GM18508 (cell line): Measurements from ENCODE around the gene ACSM6.
"Not testable (repeated sequence)": the region's sequence is repeated elsewhere in the genome, so short reads cannot be mapped to it uniquely, and the experiment has no call there.

Experiments used
- ATAC-seq: cut with Tn5 transposase; IDR thresholded peaks from one replicate; pipeline ENCODE4 v1.9.1; 2021; ENCODE audit warnings: moderate number of reproducible peaks; ENCODE audit not compliant: insufficient read depth, unreplicated experiment

The ACSM6 gene

DNA sequence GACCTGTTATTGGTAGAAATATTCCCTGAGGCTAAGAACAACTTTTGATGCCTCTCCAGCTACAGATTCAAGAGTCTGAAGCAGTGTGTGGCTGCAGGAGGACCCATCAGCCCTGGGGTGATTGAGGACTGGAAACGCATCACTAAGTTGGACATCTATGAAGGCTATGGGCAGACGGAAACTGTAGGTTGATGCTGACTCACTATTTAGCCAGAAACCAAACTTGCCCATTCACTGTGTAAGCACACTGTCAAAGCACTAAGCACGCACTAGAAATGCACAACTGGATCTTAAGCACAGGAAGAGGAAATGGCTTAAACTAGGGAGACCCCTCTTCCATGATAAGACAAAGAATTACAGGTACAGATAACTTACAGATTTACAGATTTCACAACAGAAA is 20.8 kb downstream of the ACSM6 start:
- peak; percentile 66 for ATAC-seq

DNA sequence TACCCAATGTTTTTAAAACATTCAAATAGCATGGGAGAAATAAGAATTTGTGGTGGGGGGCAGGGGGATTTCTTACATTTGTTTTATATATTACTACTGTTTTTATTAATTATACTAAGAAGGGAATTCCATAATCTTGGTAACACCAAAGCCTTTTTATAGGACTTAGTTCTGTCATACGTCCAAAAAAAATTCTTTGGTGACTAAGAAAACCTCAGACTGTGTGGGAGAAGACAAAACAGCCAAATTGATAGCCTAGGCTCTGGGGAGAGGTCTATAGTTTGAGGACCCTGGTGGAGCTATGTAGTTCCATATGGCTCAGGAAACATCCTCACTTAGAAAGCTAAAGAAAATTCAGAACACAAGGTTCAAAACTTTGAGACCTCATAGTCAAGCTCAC is 23.4 kb downstream of the ACSM6 start:
- ATAC-seq: no peak

DNA sequence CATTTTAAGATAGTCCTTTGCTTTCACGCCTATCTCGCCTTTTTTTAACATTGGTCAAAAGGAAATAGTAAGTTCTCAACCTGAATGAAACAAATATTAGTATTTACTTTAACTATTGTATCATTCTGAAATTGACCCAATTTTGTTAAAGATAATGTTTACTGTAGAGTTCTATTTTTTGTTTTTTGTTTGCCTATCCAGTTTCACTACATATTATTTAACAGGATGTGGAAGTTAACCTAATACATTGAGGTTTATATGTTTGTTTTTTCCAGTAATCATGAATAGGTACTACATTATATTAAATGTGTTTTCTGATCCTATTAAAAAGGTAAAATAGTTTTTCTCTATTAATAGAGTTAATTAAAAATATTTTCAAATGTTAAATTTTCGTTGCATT is 26.5 kb downstream of the ACSM6 start:
- no peak for ATAC-seq

DNA sequence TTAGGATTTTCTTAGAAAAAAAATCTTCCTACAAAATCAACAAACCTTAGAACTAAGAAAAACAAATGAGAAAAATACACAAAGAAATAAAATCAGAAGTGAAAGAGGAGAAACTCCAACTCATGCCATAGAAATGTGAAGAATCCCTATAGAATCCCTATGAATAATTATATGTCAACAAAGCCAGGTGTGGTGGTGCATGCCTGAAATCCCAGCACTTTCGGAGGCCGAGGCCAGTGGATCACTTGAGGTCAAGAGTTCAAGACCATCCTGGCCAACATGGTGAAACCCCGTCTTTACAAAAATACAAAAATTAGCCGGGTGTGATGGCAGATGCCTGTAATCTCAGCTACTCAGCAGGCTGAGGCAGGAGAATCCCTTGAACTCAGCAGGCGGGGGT is 27.1 kb downstream of the ACSM6 start:
- no peak for ATAC-seq

DNA sequence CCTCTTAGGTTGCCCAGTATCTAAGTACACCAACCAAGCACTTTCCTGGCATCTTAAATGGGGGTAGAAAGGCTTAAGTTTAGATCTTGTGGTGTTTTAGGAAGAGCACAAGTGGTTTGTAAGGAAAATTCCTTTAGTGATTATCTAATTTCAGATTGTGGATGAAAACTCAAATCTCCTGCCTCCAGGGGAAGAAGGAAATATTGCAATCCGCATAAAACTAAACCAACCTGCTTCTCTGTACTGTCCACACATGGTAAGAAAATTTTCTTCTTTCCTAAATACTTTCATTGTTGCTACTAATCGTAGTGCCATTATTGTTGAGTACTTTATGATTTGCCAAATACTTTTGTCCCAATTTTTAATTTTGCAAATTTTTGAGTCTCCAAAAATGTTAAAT is 31.1 kb downstream of the ACSM6 start:
- no peak for ATAC-seq

DNA sequence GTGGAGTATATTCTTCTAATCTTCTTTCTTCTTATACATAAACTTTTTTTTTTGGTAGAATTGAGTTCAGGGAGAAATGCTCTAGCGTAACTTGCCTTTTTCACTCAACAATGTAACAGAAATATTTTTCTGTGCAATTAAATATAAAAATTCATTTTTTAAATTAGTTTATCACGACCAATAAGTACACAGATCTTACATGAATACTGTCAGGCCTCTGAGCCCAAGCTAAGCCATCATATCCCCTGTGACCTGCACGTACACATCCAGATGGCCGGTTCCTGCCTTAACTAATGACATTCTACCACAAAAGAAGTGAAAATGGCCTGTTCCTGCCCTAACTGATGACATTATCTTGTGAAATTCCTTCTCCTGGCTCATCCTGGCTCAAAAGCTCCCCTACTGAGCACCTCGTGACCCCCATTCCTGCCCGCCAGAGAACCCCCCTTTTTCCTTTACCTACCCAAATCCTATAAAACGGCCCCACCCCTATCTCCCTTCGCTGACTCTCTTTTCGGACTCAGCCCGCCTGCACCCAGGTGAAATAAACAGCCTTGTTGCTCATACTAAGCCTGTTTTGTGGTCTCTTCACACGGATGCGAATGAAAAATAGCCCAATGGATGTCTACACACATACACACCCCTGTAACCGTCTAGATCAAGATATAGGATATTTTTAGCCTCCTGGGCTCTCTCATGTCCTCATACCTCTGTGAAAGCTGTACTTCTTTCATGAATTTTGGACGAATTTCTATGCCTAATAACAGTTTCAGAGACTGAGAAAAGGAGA is 35.1 kb downstream of the ACSM6 start:
- ATAC-seq: not testable (repeated sequence)

DNA sequence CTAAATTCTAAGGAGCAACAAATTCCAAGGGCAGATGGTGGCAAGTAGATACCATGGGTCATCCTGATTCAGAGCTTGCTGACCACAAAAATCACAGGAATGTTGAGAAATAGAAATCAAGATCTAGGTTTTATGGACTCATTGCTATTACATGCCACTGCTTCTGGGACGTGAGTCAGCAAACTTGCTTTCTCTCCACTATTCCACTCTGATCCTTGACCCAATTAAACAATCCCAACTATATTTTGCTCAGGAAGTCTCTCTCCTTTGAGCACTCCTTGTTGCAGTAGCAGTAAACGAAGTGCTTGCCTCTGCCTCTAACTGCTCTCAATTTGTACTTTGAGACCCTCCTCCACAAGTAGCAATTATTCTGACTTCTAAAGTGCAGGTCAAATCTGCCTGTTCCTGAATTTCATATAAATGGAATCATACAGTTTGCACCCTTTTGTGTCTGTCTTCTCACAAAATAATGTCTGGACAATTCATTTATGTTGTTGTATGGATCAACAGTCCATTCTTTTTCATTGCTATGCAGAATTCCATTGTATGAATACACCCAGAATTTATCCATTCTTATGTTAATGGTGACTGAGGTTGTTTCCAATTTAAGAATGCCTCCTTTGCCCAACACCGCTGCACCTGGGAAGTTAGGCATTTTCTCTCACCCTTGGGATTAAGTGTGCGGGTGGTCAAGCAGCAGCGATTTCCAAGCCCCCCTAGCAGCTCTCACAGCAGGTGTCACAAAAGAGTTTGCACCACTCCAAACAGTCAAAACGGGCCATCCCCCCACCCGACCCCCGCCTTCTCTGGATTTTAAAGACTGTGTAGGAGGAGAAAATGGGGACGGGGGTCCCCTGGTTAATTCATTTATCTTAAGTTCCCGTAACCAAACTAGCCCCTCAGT is 35.9 kb downstream of the ACSM6 start:
- ATAC-seq: no peak

DNA sequence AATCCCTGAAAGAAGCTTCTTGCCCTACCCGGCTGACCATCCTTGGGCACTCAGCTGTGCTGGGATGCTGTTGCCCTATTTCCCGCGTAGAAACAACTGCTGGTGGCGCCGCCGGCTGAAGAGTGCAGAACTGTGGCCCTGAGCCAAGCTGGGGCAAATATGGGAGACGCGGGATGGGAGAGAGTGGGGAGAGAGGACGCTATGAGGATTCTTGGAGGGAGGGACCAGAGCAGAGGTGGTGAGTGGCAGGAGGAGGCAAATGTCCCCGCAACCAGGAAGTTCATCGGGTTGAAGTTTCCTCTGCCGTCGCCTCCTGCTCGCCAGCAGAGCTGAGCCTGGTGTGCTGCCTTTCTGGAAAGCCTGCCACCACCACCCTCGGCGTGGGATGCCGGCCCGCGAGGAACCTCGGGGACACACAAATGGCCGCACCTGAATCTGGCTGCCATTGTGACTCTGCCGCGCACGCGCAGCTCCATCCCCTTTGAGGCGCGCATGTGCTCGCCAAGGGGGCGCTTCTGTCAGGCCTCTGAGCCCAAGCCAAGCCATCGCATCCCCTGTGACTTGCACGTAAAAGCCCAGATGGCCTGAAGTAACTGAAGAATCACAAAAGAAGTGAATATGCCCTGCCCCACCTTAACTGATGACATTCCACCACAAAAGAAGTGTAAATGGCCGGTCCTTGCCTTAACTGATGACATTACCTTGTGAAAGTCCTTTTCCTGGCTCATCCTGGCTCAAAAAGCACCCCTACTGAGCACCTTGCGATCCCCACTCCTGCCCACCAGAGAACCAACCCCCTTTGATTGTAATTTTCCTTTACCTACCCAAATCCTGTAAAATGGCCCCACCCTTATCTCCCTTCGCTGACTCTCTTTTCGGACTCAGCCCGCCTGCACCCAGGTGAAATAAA is 36.9 kb downstream of the ACSM6 start:
- not testable (repeated sequence) for ATAC-seq

DNA sequence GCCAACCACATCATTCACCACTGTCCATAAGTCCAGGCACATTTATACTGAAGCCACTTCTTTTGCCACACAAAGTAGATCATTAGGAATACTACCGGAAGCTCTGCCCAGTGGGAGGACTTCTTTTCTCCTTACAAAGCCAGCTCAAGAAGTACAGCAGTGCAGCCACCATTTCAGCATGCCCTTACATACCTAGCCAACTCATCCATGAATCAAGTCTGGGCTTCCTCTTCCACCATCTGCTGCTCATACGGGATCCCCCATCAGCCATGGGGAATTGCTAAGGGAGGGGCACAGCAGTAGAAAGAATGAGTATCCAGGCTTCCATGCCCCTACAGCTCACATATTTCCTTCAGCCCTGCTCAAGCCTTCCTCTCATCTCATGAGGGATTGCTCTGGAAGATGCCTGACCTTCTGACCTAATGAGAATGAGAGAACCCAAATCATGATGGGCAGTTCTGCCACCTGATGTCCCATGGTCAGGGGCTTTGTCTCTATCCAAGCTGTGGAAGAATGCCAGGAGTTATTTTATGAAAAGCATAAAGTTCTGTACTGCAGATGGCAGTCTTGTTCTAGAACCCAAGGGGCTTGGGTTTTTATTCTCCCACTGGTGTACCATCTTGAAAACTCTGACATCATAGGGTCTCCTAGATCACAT is 39.5 kb downstream of the ACSM6 start:
- no peak for ATAC-seq

DNA sequence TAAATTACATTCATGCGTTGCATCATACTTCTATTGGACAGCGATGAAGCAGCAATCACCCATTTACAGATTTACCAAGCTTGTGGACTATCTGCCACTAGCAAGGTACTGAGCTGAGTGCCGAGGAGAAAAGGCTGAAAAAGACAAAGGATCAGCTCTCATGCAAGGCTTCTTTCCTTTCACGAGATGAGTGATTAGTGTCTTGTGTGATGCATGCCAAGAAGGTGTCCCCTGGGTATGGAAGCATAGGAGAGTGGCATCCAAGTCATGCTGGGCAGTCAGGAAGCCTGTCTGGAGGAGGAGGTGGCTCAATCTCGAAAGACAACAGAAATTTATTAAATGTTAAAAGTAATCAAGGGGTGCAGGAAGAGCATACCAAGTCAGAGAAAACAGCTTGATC is 40.9 kb downstream of the ACSM6 start:
- no peak for ATAC-seq

DNA sequence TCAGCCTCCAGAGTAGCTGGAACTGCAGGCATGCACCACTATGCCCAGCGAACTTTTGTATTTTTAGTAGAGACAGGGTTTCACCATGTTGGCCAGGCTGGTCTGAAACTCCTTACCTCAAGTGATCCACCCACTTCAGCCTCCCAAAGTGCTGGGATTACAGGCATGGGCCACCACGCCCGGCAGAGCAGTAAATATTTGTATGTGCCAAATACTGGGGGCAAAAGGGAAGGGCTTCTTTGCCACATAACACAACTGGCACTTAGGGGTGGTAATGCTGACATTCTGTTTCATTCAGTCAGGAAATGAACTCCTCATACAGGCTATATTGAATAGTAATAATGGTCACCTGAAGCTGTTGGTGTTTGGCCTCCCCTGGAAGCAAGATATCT is 41.6 kb downstream of the ACSM6 start:
- no peak for ATAC-seq

DNA sequence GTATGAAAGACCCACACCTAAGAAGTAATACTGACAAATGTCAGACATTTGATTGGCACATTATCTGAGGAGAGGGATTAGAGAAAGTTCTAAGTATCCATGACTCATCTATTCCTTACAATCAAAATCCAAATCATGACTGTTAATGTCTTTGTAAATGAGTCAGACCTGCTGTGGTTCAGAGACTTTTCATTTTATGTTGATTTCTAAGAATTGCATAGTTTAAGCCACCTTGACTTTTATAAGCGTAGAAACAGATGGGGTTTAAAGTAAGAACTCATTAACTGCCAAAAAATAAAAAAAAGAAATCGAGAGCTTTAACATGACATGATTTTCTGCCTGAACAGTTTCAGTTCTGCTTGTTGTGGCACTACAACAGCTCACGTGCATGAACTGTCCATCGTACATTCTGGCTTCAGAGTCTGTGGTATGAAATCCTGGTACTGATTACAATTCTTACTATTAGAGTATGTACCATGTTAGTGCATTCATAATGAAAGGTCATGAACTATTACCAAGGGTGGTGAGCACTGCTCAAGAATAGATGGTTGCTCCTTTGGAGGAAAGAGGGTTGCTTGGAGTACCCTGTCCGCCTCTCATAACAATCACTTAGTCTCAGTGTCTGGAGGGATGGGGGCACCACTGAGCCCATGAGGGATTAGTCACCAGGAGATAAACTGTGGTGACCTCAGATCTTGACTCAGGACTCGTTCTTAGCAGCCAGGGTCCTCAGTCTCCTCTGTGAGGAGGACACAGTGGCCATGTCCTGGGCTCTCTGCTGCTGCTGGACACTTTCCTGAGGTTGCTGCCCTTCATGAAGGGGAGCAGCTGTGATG is 42.2 kb downstream of the ACSM6 start:
- ATAC-seq: peak; percentile 99

DNA sequence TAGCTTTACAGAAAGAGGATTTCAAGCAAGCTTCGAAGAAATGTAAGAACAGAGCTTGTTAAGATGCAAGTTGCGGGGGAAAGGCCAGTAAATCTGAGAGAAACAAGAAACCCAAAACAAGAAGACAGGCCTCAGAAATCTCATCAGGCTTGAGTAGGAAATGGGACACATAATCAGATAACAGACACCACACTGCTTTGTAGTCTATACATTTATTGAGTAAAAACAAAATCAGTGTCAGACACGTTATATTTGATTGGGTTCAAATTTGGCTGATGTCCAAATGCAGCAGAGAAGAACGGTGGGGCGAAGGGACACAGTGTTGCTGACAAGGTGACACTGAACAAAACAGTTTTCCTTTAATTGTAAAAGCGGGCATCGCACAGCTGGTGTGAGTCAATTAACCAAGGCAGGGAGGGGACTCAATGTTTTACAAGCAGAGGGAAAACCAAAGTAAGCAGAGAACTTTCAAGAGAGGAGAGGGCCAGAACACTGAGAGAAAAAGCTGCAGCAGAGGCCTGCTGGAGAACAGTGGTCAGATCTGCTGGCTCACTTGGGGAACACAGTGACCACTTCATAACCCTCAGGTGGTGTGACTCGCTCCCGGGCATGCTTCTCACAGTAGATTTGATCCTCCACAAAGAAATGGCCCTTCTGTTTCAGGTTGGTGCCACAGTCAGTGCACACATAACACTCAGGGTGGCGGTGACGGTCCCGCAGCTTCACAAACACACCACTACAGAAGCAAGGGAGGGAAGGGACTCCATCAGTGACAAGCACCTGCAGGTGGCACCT is 43.5 kb downstream of the ACSM6 start:
- no peak for ATAC-seq

DNA sequence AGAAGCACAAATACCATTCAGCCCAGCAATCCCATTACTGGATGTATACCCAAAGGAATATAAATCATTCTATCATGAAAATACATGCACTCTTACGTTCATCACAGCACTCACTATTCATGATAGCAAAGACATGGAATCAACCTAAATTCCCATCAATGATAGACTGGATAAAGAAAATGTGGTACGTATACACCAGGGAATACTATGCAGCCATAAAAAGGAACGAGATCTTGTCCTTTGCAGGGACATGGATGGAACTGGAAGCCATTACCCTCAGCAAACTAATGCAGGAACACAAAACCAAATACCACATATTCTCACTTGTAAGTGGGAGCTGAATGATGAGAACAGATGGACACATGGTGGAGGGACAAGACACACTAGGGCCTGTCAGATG is 46.1 kb downstream of the ACSM6 start:
- not testable (repeated sequence) for ATAC-seq

DNA sequence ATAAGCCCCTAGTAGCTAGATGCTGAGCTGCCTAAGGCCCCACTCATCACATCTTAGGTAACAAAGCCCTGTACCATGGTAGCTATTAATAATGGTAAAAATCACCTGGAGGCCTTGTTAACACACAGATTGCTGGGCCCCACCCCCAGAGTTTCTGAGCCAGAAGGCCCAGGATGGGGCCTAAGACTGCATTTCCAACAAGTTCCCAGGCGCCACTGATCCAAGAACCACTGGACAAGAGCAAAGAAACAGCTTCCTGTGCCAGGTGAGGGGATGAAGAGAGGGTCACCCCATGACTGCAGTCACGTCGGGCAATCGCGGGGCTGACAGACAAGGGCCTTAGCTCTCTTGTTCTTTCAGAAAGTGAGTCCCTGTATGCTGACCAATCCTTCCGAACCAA is 46.8 kb downstream of the ACSM6 start:
- no peak for ATAC-seq

DNA sequence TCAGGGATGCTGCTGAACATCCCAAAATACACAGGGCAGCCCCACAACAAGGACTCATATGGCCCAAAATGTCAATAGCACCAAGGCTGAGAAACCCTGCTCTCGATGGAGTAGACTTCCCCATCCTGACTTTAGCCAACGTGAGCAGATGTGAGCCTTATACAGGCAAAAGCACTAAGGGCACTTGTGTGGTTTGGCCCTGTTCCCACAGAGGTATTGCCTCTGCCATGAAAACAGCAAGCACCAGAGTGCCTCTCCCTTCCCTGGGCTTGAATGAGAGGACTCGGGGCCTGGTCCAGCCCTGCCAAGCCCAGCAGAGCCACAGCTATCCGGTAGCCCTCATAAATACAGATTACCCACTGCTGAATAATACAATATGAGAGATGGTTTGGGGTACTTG is 47.5 kb downstream of the ACSM6 start:
- ATAC-seq: no peak

DNA sequence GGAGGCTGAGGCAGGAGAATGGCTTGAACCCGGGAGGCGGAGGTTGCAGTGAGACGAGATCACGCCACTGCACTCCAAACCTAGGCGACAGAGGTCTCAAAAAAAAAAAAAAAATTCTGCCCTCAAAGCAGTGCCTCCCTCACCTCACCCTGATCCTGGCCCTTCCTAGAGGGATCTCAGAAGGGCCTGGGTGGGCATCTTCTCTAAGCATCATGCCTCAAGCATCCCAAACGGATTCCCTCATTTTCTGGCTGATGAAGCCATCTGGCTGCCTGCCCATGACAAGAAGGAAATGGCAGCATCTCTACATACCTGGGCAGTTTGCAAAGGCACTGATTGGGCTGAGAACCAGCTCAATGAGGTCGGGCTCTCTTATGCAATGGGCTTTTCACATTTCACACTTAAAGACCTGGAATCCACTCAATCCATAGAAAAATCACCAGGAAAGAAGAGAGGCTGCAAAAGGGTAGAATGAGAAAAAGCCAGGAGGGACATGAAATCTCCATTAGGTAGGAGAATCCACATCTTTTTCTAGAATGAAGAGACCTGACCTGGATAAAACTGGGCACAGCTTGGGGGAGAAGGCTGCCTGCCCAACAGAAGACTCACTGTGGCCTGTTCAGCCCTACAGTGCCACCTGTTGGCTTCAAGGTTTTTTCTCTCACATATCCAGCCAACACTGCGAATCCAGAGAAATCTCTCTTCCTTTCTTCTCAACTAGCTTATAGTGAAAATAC is 48.7 kb downstream of the ACSM6 start:
- no peak for ATAC-seq

DNA sequence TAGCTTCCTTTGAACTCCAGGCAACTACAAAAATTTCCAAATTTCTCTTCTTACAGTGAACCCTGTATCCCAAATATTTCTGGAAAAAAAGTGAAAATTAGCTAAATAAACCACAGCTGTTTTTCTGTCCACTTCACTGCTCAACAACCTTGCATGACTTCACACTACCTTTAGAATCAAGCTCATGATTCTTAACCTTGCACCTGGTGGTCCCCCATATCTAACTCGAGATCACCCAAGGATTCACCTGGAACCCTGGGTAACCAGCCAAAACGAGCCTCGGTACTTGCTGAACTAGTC is 49.2 kb downstream of the ACSM6 start:
- no peak for ATAC-seq
